ENCODE measurements around the gene STIM1.

The STIM1 gene

GRCh38 chr11:3964056-3964455 is 108.6 kb downstream of the STIM1 start:
- no peak for DNase-seq
- Histone ChIP-seq H3K27me3 (ENCODE audit: insufficient read depth, low read length, poor library complexity) (no peaks in the 10 kb centered on the region), H3K27ac (ENCODE audit: low read length) (no peak overlapping the region), H3K4me1 (ENCODE audit: insufficient read depth, low read length) (peaks cover 10% of the 10 kb centered on the region), H3K79me2 (ENCODE audit: insufficient read depth, low read length) (peaks cover 54% of the 10 kb centered on the region), H3K36me3 (ENCODE audit: insufficient read depth, low read length) (peaks cover 18% of the 10 kb centered on the region), H2AFZ (ENCODE audit: low read depth, low read length) (no peak overlapping the region), H3K4me3 (ENCODE audit: low read depth in 1 of 2, low read length in 2 of 2) (no peak overlapping the region), H3K4me2 (ENCODE audit: insufficient read depth, low read length) (no peak overlapping the region), H3K9me3 (ENCODE audit: insufficient read depth, low read length, severe bottlenecking) (no peaks in the 10 kb centered on the region), H3K9ac (ENCODE audit: low read depth, low read length) (no peak overlapping the region), H4K20me1 (ENCODE audit: insufficient read depth, low read length) (no peaks in the 10 kb centered on the region)
- no peak for ATAC-seq (ENCODE audit: insufficient read depth, low read depth)
- TF ChIP-seq CTCF (IDR thresholded peaks at IDR 0.05; ENCODE audit: borderline replicate concordance, extremely low read depth, low read length, poor library complexity, severe bottlenecking) = no peak
- no peak for TF ChIP-seq EZH2 (IDR thresholded peaks at IDR 0.05; ENCODE audit: borderline replicate concordance, low read depth, low read length, severe bottlenecking)

- no peak for ATAC-seq (ENCODE audit: insufficient read depth, low read depth)
- H3K4me1 ChIP-seq (ENCODE audit: insufficient read depth, low read length) = peaks cover 20% of the 10 kb centered on the region
- no peak overlapping the region for H3K4me3 ChIP-seq (ENCODE audit: low read depth in 1 of 2, low read length in 2 of 2)
- no peaks in the 10 kb centered on the region for H4K20me1 ChIP-seq (ENCODE audit: insufficient read depth, low read length)
- no peak overlapping the region for H3K9ac ChIP-seq (ENCODE audit: low read depth, low read length)
- H3K79me2 ChIP-seq (ENCODE audit: insufficient read depth, low read length) = peaks cover 53% of the 10 kb centered on the region
- DNase-seq = no peak
- H3K27ac ChIP-seq (ENCODE audit: low read length) = no peak overlapping the region
- peaks cover 19% of the 10 kb centered on the region for H3K36me3 ChIP-seq (ENCODE audit: insufficient read depth, low read length)
- no peaks in the 10 kb centered on the region for H3K27me3 ChIP-seq (ENCODE audit: insufficient read depth, low read length, poor library complexity)
- H3K9me3 ChIP-seq (ENCODE audit: insufficient read depth, low read length, severe bottlenecking) = no peaks in the 10 kb centered on the region
- H3K4me2 ChIP-seq (ENCODE audit: insufficient read depth, low read length) = no peak overlapping the region
- H2AFZ ChIP-seq (ENCODE audit: low read depth, low read length) = no peak overlapping the region
- TF ChIP-seq CTCF (IDR thresholded peaks at IDR 0.05; ENCODE audit: borderline replicate concordance, extremely low read depth, low read length, poor library complexity, severe bottlenecking) = no peak
- TF ChIP-seq EZH2 (IDR thresholded peaks at IDR 0.05; ENCODE audit: borderline replicate concordance, low read depth, low read length, severe bottlenecking) = no peak
Observed at GRCh38 chr11:3964935-3965604, 109.6 kb downstream of the STIM1 start.

- DNase-seq (no peak), ATAC-seq (ENCODE audit: insufficient read depth, low read depth) (no peak)
- peaks cover 34% of the 10 kb centered on the region for H3K79me2 ChIP-seq (ENCODE audit: insufficient read depth, low read length)
- peaks cover 21% of the 10 kb centered on the region for H3K36me3 ChIP-seq (ENCODE audit: insufficient read depth, low read length)
- no peak for TF ChIP-seq CTCF (IDR thresholded peaks at IDR 0.05; ENCODE audit: borderline replicate concordance, extremely low read depth, low read length, poor library complexity, severe bottlenecking)
- TF ChIP-seq EZH2 (IDR thresholded peaks at IDR 0.05; ENCODE audit: borderline replicate concordance, low read depth, low read length, severe bottlenecking) = no peak
- H3K9ac ChIP-seq (ENCODE audit: low read depth, low read length) = no peak overlapping the region
- H3K4me1 ChIP-seq (ENCODE audit: insufficient read depth, low read length) = peaks cover 23% of the 10 kb centered on the region
- no peaks in the 10 kb centered on the region for H3K27me3 ChIP-seq (ENCODE audit: insufficient read depth, low read length, poor library complexity)
- no peaks in the 10 kb centered on the region for H3K9me3 ChIP-seq (ENCODE audit: insufficient read depth, low read length, severe bottlenecking)
- no peak overlapping the region for H3K4me3 ChIP-seq (ENCODE audit: low read depth in 1 of 2, low read length in 2 of 2)
- no peak overlapping the region for H3K27ac ChIP-seq (ENCODE audit: low read length)
- no peaks in the 10 kb centered on the region for H4K20me1 ChIP-seq (ENCODE audit: insufficient read depth, low read length)
- no peak overlapping the region for H2AFZ ChIP-seq (ENCODE audit: low read depth, low read length)
- no peak overlapping the region for H3K4me2 ChIP-seq (ENCODE audit: insufficient read depth, low read length)
Observed at GRCh38 chr11:3967695-3968094, 112.2 kb downstream of the STIM1 start.

All from DND-41 (cell line).